Measurements from ENCODE around the gene CDK17. TPM values are rescaled to one million over a fixed set of nuclear protein-coding genes. Genes with fewer than 3 reads are reported as not detected.
"Not testable (repeated sequence)": the region's sequence is repeated elsewhere in the genome, so short reads cannot be mapped to it uniquely, and the experiment has no call there.

Gene CDK17
- total RNA-seq, 8 experiments from 2014 or later, result 28.5 to 61.1 (median 45.5) TPM

DNA sequence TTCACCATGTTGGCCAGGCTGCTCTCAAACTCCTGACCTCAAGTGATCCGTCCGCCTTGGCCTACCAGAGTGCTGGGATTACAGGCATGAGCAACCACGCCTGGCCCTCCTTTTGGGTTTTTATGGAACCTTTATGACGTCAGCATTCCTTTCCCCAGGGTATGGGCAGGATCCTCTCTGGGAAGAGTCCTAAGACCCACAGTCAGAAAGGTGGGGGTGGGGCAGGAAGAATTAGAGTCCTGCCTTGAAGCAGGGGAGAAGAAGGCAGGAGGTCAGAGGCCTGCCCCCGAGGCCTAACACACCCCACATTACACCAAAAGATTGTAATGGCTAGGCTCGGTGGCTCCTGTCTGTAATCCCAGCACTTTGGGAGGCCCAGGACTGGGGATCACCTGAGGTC is 30.8 kb upstream of the CDK17 start:
- no peak for ATAC-seq (replicated peaks in 6 of 8)
- Histone ChIP-seq H3K27ac (no peak overlapping the region), H3K4me1 (replicated peaks in 1 of 2) (peaks cover 3 to 8% of the 10 kb centered on the region in 2 donors), H3K4me3 (no peak overlapping the region)
- WGBS, 10 experiments, result 0 to 93% (median 85%) methylated on average over 1 to 6 of the region's 6 CpGs; no CpG with 5 or more reads in 5 of the 10 experiments
- in situ Hi-C loops (cut with MboI; ENCODE audit: low pct_unique_long_range_greater_than_20kb in 2 of 9, low sequenced_read_pairs in 9 of 9, unreplicated experiment in 9 of 9), result no loop called here

DNA sequence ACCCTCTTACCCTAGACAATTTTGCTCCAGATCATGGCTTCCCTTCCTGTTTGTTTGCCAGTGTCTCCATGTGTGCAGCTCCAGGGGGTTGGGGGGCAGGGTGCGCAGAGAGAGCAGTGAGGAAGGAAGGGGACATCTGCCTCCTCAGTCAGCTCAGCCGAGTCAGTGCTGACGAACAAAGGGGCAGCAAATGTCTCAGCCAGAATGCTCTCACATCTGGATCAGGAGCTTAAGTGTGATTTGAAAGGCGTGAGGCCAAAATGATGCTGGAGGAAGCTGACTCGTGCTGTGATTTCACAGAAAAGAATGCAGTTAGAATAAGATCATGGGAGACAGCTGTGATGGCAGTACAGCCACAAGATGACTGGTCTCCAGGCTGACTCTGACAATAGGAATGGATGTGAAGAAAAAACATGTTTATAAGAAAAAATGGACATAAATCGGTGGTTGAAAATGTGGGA is 27.1 kb upstream of the CDK17 start:
- Histone ChIP-seq H3K27ac (peak overlapping the region in 1 of 2 donors; percentile 36), H3K4me3 (no peak overlapping the region), H3K4me1 (replicated peaks in 1 of 2) (peaks cover 3 to 8% of the 10 kb centered on the region in 2 donors)
- peak in 7 of 8 experiments; percentile 33 to 86 (median 56) for ATAC-seq (replicated peaks in 6 of 8)
- WGBS, 10 experiments, result 0 to 50% (median 33%) methylated on average over 2 to 6 of the region's 6 CpGs; no CpG with 5 or more reads in 1 of the 10 experiments
- in situ Hi-C loops (cut with MboI; ENCODE audit: low pct_unique_long_range_greater_than_20kb in 2 of 9, low sequenced_read_pairs in 9 of 9, unreplicated experiment in 9 of 9), result no loop called here

DNA sequence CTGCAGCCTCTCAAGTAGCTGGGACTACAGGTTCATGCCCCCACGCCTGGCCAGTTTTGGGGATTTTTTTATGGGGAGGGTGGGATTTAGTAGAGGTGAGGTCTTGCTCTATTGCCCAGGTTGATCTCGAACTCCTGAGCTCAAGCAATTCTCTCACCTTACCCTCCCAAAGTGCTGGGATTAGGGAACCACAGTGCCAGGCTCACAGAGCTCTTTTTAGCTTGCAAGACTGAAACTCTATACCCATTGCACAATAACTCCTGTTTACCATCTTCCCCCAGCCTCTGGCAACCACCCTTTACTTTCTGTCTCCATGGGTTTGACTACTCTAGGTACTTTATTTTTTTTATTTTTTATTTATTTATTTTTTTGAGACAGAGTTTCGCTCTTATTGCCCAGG is 25.7 kb upstream of the CDK17 start:
- in situ Hi-C loops (cut with MboI; ENCODE audit: low pct_unique_long_range_greater_than_20kb in 2 of 9, low sequenced_read_pairs in 9 of 9, unreplicated experiment in 9 of 9), result no loop called here
- WGBS, 10 experiments, result 14 to 100% (median 83%) methylated on average over 1 to 3 of the region's 3 CpGs; no CpG with 5 or more reads in 1 of the 10 experiments

DNA sequence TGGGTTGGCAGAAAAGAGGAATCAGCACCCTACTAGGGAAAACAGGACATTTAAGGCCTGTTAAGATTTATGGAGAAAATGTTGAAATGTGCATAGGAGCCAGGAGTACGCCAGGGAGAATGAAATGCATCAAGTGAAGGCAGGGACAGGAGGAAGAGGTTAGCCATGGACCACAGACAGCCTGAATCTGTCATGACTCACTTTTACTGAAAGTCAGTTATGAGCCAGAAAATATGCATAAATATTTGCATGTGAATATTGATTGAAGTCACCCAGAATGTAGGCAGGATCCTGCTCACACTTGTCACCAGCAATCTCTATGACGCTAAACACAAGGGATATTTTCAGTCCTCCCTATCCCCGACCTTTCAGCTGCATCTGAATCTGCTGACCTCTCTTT is 25.1 kb upstream of the CDK17 start:
- in situ Hi-C loops (cut with MboI; ENCODE audit: low pct_unique_long_range_greater_than_20kb in 2 of 9, low sequenced_read_pairs in 9 of 9, unreplicated experiment in 9 of 9), result no loop called here
- no peak overlapping the region for H3K27ac ChIP-seq
- no peak overlapping the region for H3K4me3 ChIP-seq
- ATAC-seq (replicated peaks in 6 of 8), result peak in 5 of 8 experiments; percentile 26 to 87 (median 70)
- peaks cover 3 to 8% of the 10 kb centered on the region in 2 donors for H3K4me1 ChIP-seq (replicated peaks in 1 of 2)
- WGBS, 10 experiments, result 0 to 86% (median 51%) methylated on average over 1 to 3 of the region's 3 CpGs

More for the DNA sequence above, 25.7 kb upstream of the CDK17 start:
- Histone ChIP-seq H3K4me1 (replicated peaks in 1 of 2) (peaks cover 3 to 8% of the 10 kb centered on the region in 2 donors), H3K27ac (no peak overlapping the region), H3K4me3 (no peak overlapping the region)
- peak in 1 of 8 experiments; percentile 4 for ATAC-seq (replicated peaks in 6 of 8)

DNA sequence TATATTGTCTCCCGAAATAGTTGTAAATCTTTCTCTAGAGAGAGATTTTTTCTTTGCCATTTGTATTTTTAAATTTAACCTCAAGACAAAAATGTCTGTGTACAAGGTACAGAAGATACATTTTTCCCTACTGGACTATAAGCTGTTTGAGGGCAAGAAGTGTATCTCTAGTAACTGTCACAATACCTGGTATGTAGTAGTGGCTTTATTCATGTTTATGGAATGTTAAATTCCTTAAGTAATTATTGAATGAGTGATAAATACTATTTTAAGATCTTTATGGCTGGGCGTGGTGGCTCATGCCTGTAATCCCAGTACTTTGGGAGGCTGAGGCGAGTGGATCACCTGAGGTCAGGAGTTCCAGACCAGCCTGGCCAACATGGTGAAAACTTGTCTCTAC is 24.4 kb upstream of the CDK17 start:
- Histone ChIP-seq H3K4me3 (no peak overlapping the region), H3K27ac (no peak overlapping the region), H3K4me1 (replicated peaks in 1 of 2) (peaks cover 3 to 8% of the 10 kb centered on the region in 2 donors)
- ATAC-seq (replicated peaks in 6 of 8), result no peak
- WGBS, 10 experiments, result 60 to 100% (median 83%) methylated on average over 1 to 3 of the region's 3 CpGs; no CpG with 5 or more reads in 2 of the 10 experiments
- in situ Hi-C loops (cut with MboI; ENCODE audit: low pct_unique_long_range_greater_than_20kb in 2 of 9, low sequenced_read_pairs in 9 of 9, unreplicated experiment in 9 of 9), result loop anchor here in 1 of 9 experiments (25.0 kb wide), 1 partner anchor 362 kb away; no protein-coding TSS in a partner anchor

DNA sequence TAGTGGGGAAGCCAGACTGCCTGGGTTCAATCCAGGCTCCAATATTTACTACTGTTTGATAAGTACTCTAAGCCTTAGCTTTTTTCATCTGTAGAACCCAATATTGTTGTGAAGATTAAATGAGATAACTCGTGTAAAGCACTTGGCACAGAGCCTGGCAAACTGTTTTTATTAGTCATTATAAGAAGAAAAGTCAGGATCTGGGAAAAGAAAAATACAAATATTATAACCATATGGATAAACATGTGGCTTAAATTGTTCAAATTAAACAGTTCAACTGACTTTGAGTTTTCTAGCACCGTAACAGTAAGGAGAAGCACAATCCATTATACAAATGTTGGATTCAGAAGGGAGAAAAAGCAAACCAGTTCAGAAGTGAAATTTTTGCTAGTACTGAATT is 22.0 kb upstream of the CDK17 start:
- no peak for ATAC-seq (replicated peaks in 6 of 8)
- in situ Hi-C loops (cut with MboI; ENCODE audit: low pct_unique_long_range_greater_than_20kb in 2 of 9, low sequenced_read_pairs in 9 of 9, unreplicated experiment in 9 of 9), result loop anchor here in 1 of 9 experiments (25.0 kb wide), 1 partner anchor 360 kb away; no protein-coding TSS in a partner anchor
- WGBS, 10 experiments, result 20 to 100% (median 91%) methylated on average over 1 to 2 of the region's 2 CpGs; no CpG with 5 or more reads in 2 of the 10 experiments

DNA sequence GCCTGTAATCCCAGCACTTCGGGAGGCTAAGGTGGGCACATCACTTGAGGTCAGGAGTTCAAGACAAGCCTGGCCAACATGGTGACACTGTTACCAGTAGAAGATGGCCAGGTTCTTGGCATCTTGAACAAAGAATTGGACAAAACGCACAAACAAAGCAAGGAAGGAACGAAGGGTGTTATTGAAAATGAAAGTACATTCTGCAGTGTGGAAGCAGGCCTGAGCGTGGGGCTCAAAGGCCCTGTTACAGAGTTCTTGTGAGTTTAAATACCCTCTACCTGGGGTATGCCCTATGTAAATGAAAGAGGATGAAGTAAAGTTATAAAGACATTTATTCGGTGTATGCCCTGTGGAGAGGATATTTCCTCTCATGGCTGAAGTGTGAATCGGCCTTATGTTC is 20.8 kb upstream of the CDK17 start:
- 57 to 100% (median 88%) methylated on average over 2 to 6 of the region's 6 CpGs for WGBS, 10 experiments
- no peak for ATAC-seq (replicated peaks in 6 of 8)
- in situ Hi-C loops (cut with MboI; ENCODE audit: low pct_unique_long_range_greater_than_20kb in 2 of 9, low sequenced_read_pairs in 9 of 9, unreplicated experiment in 9 of 9), result loop anchor here in 1 of 9 experiments (25.0 kb wide), 1 partner anchor 359 kb away; no protein-coding TSS in a partner anchor
- no peaks in the 10 kb centered on the region for H3K4me1 ChIP-seq (replicated peaks in 1 of 2)
- H3K27ac ChIP-seq, result no peak overlapping the region
- H3K4me3 ChIP-seq, result no peak overlapping the region

More for the DNA sequence above, 22.0 kb upstream of the CDK17 start:
- Histone ChIP-seq H3K4me3 (no peak overlapping the region), H3K4me1 (replicated peaks in 1 of 2) (peaks cover 2% of the 10 kb centered on the region in 2 donors), H3K27ac (no peak overlapping the region)

DNA sequence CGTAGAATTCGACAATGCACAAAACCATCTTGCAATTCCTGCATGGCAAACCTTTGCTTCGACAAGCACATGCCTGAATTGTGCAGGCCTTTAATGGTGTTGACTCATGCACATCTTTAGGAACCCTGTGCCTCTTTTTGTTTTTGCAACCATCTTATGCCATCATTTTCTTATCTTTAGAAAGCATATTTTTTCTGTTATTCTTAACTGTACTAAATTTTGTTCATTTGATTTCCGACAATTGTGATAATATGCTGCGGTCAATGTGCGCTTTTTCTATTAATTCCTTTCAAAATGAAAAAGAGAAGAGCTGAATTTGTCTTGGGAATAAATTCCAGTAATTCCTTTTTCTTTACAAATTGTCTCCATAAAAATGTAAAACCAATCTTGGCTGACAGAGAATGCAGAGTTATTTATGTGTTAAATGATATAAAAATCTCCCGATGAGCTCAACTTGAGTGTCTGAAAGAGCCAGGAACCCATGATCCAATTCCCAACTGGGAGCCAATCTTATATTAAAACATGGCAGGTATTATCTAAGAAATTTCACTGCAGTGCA is 20.1 kb upstream of the CDK17 start:
- Histone ChIP-seq H3K27ac (no peak overlapping the region), H3K4me3 (no peak overlapping the region), H3K4me1 (replicated peaks in 1 of 2) (no peaks in the 10 kb centered on the region)
- in situ Hi-C loops (cut with MboI; ENCODE audit: low pct_unique_long_range_greater_than_20kb in 2 of 9, low sequenced_read_pairs in 9 of 9, unreplicated experiment in 9 of 9), result loop anchor here in 1 of 9 experiments (25.0 kb wide), 1 partner anchor 358 kb away; no protein-coding TSS in a partner anchor
- ATAC-seq (replicated peaks in 6 of 8), result no peak
- WGBS, 10 experiments, result 67 to 100% (median 91%) methylated on average over 3 to 7 of the region's 7 CpGs

DNA sequence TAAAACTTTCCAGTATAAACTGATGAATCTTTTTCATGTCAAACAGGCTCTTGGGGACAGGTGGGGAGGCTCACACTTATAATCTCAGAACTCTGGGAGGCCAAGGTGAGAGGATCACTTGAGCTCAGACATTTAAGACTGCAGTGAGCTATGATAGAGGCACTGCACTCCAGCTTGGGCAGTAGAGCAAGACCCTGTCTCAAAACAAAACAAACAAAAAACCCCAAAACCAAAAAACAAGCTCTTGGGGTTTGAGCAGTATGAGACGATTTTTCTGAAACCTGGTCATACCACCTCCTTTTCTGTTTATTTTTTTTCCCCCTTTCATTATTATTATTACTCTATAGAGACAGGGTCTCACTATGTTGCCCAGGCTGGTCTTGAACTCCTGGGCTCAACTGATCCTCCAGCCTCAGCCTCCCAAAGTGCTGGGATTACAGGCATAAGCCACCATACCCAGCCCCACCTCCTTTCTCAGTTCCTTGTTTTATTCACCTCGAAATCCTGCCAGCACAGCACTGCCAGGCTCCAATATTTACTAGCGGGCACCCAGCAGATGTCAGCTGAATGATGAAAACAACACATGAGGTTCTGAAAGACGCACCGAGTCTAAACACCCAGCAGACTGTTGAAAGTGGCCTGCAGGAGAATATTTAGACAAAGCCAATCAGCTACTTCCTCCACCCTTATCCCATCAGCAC is 19.5 kb upstream of the CDK17 start:
- ATAC-seq (replicated peaks in 6 of 8), result no peak
- H3K4me3 ChIP-seq, result no peak overlapping the region
- in situ Hi-C loops (cut with MboI; ENCODE audit: low pct_unique_long_range_greater_than_20kb in 2 of 9, low sequenced_read_pairs in 9 of 9, unreplicated experiment in 9 of 9), result loop anchor here in 1 of 9 experiments (25.0 kb wide), 1 partner anchor 357 kb away; no protein-coding TSS in a partner anchor
- 69 to 95% (median 87%) methylated on average over 2 to 5 of the region's 5 CpGs; no CpG with 5 or more reads in 2 of the 10 experiments for WGBS, 10 experiments
- no peak overlapping the region for H3K27ac ChIP-seq
- no peaks in the 10 kb centered on the region for H3K4me1 ChIP-seq (replicated peaks in 1 of 2)

DNA sequence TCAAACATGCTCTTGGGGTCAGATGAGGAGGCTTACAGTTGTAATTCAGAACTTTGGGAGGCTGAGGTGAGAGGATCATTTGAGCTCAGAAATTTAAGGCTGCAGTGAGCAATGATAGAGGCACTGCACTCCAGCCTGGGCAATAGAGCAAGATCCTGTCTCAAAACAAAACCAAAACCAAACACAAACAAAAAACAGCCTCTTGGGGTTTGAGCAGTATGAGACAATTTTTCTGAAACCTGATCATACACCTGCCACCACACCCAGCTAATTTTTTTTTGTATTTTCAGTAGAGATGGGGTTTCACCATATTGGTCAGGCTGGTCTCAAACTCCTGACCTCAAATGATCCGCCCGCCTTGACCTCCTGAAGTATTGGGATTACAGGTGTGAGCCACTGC is 17.4 kb upstream of the CDK17 start:
- not testable (repeated sequence) for ATAC-seq (replicated peaks in 6 of 8); H3K27ac ChIP-seq; H3K4me3 ChIP-seq; H3K4me1 ChIP-seq (replicated peaks in 1 of 2)
- 100% methylated on average over 1 to 2 of the region's 2 CpGs; no CpG with 5 or more reads in 5 of the 10 experiments for WGBS, 10 experiments
- in situ Hi-C loops (cut with MboI; ENCODE audit: low pct_unique_long_range_greater_than_20kb in 2 of 9, low sequenced_read_pairs in 9 of 9, unreplicated experiment in 9 of 9), result loop anchor here in 1 of 9 experiments (25.0 kb wide), 1 partner anchor 355 kb away; no protein-coding TSS in a partner anchor

DNA sequence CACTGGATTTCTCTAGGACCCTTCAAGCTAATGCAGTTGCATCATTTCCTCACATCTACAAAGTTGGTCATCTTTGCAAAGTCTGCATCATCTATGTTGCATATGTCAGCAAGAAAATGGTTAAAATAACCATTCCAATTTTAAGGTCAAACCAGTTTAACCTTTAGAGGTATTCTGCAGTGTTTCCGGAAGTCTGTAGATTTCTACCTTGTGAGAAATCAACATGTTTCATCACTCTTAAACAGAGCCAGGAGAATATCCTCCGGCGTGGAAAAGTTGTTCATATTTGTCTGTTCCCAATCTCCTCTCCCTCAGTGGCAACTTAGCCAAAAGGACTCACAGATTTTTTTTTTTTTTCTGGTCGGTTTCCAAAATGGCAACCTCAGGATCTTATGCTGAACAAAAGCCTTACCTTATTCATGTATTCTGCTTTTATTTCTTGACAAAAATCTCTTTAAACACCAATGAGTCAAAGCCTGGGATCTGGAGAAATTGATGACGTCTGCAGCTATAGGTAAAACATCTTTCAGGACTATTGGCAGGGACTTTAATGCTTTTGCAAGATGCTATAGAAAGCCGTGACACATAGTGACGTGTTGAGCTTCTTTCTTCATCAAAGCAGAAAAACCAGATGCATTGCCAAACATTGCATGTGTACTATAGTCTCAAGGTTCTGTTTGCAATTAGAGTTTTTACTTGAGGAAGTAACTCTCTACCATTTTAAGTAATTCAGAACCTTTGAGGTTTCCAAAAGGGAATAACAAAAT is 16.0 kb upstream of the CDK17 start:
- no peak for ATAC-seq (replicated peaks in 6 of 8)
- in situ Hi-C loops (cut with MboI; ENCODE audit: low pct_unique_long_range_greater_than_20kb in 2 of 9, low sequenced_read_pairs in 9 of 9, unreplicated experiment in 9 of 9), result loop anchor here in 1 of 9 experiments (25.0 kb wide), 1 partner anchor 354 kb away; no protein-coding TSS in a partner anchor
- 17 to 91% (median 77%) methylated on average over 2 to 7 of the region's 7 CpGs for WGBS, 10 experiments
- no peak overlapping the region for H3K27ac ChIP-seq
- H3K4me1 ChIP-seq (replicated peaks in 1 of 2), result no peaks in the 10 kb centered on the region
- no peak overlapping the region for H3K4me3 ChIP-seq

DNA sequence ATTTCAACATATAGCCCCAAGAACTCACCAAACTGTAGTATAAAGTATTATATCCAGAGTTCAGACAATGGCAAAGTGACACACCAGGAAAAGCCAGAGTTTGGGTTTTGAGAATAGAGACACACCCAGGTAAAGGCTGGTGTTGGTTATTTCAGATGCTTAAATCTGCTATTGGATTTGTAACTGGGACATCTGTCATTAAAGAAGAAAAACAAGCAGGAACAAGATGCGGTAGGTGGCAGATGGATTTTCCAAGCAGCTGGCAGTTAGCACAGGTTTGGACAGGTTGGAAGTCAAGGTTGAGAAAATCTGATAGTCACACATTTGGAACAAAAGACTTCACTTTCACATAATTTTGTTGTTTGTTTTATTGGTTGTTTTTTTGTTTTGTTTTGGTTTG is 14.4 kb upstream of the CDK17 start:
- 83 to 100% (median 96%) methylated on average over 1 of the region's 1 CpG; no CpG with 5 or more reads in 4 of the 10 experiments for WGBS, 10 experiments

More for the DNA sequence above, 14.4 kb upstream of the CDK17 start:
- ATAC-seq (replicated peaks in 6 of 8), result no peak
- H3K4me3 ChIP-seq, result no peak overlapping the region
- no peaks in the 10 kb centered on the region for H3K4me1 ChIP-seq (replicated peaks in 1 of 2)
- no peak overlapping the region for H3K27ac ChIP-seq
- in situ Hi-C loops (cut with MboI; ENCODE audit: low pct_unique_long_range_greater_than_20kb in 2 of 9, low sequenced_read_pairs in 9 of 9, unreplicated experiment in 9 of 9), result loop anchor here in 1 of 9 experiments (25.0 kb wide), 1 partner anchor 352 kb away; no protein-coding TSS in a partner anchor

All from motor neuron (in vitro differentiated cells).